HCT116 (cell line): ENCODE results near the gene MED27. TPM values are rescaled to one million over a fixed set of nuclear protein-coding genes. Genes with fewer than 3 reads are reported as not detected.

Source experiments
- ATAC-seq: fragments of 200-7000 bp; cut with Tn5 transposase; 2 replicates; pipeline ENCODE4 v1.9.1; 2020; ENCODE audit warnings: mild to moderate bottlenecking, moderate library complexity
- BruUV-seq: library from RNA; stranded (reverse); fragments of 400-500 nt; replicated peaks from 2 replicates; lab custom pipeline; 2021; lab: Mats Ljungman, UMichigan
- CTCF ChIA-PET: fragments of 300-600 bp; sonication (Branson Sonifier 250); formaldehyde crosslinking; loops from one replicate; lab custom pipeline; 2021; ENCODE audit warnings: antibody characterized with exemption; lab: Charles Lee
- POLR2A ChIA-PET: fragments of 300-600, 350-600 bp; sonication (Branson Sonifier 250); formaldehyde crosslinking; loops from one replicate; lab custom pipeline; 2021; ENCODE audit warnings: antibody characterized with exemption; lab: Charles Lee
- RAD21 ChIA-PET, 2 experiments: fragments of 300-600 bp; sonication (Branson Sonifier 250); formaldehyde crosslinking; loops; one replicate each; lab custom pipeline; 2023; ENCODE audit warnings: low total read pairs in 2 of 2; ENCODE audit not compliant: uncharacterized antibody in 2 of 2, unreplicated experiment in 2 of 2, low non-redundant PET in 1 of 2; lab: Charles Lee
- DNase-seq: peaks from one replicate; pipeline ENCODE4 v3.0.0-alpha.2; 2010; ENCODE audit warnings: low read depth, low spot score
- H2AFZ ChIP-seq: fragments of 200-600 bp; shearing (Covaris generic), sonication (generic); 2 replicates; pipeline ENCODE4 v1.6.1; 2017; ENCODE audit warnings: low read depth, mixed run types, mixed read lengths, antibody characterized with exemption, low read length; ENCODE audit not compliant: poor library complexity, severe bottlenecking
- H3K27ac ChIP-seq: 2 replicates; pipeline ENCODE4 v1.5.1; 2012; ENCODE audit warnings: low read depth, low read length
- H3K27me3 ChIP-seq: fragments of 200-600 bp; sonication (generic); 2 replicates; pipeline ENCODE4 v1.6.1; 2016; ENCODE audit warnings: mixed run types, low read length, mixed read lengths; ENCODE audit not compliant: insufficient read depth
- H3K36me3 ChIP-seq, 2 experiments: fragments of 200-500 bp in 1 of 2; fragments of 200-600 bp in 1 of 2; sonication (Bioruptor generic) in 1 of 2; sonication (generic) in 1 of 2; 2 replicates each; pipeline versions ENCODE4 v1.5.1 to v1.6.1; 2014 to 2016; ENCODE audit warnings: low read length in 2 of 2, inconsistent platforms in 1 of 2, mixed read lengths in 1 of 2, mixed run types in 1 of 2; ENCODE audit not compliant: insufficient read depth in 2 of 2, control insufficient read depth in 1 of 2
- H3K4me1 ChIP-seq, 2 experiments: fragments of 200-600 bp in 1 of 2; sonication (generic) in 1 of 2; 2 replicates each; pipeline versions ENCODE4 v1.5.1 to v1.6.1; 2012 to 2017; ENCODE audit warnings: low read length in 2 of 2, inconsistent platforms in 1 of 2, mild to moderate bottlenecking in 1 of 2, mixed read lengths in 1 of 2, mixed run types in 1 of 2, moderate library complexity in 1 of 2; ENCODE audit not compliant: insufficient read depth in 2 of 2, control insufficient read depth in 1 of 2
- H3K4me2 ChIP-seq: fragments of 200-600 bp; sonication (generic); 2 replicates; pipeline ENCODE4 v1.6.1; 2017; ENCODE audit warnings: mixed run types, low read length, mixed read lengths
- H3K4me3 ChIP-seq, 2 experiments: fragments of 200-600 bp in 1 of 2; sonication (generic) in 1 of 2; replicated peaks in 1 of 2; 2 replicates each; pipeline ENCODE4 v1.5.1; 2011 to 2016; ENCODE audit warnings: low read length in 2 of 2, control low read depth in 1 of 2, low read depth in 1 of 2, mild to moderate bottlenecking in 1 of 2, mixed read lengths in 1 of 2, mixed run types in 1 of 2
- H3K79me2 ChIP-seq: fragments of 200-600 bp; sonication (generic); 2 replicates; pipeline ENCODE4 v1.6.1; 2017; ENCODE audit warnings: mild to moderate bottlenecking, mixed run types, low read length, moderate library complexity, mixed read lengths; ENCODE audit not compliant: insufficient read depth
- H3K9ac ChIP-seq: fragments of 200-600 bp; sonication (generic); 2 replicates; pipeline ENCODE4 v1.6.1; 2016; ENCODE audit warnings: low read length, mixed read lengths
- H3K9me2 ChIP-seq: fragments of 200-600 bp; sonication (generic), shearing (Covaris generic); 2 replicates; pipeline ENCODE4 v1.6.1; 2017; ENCODE audit warnings: mixed run types, mild to moderate bottlenecking, moderate library complexity; ENCODE audit not compliant: insufficient read depth
- H3K9me3 ChIP-seq, 2 experiments: fragments of 200-500 bp in 1 of 2; fragments of 200-600 bp in 1 of 2; sonication (Bioruptor generic) in 1 of 2; sonication (generic) in 1 of 2; 2 replicates each; pipeline ENCODE4 v1.6.1; 2014 to 2017; ENCODE audit warnings: low read length in 2 of 2, mixed read lengths in 2 of 2, inconsistent platforms in 1 of 2, low read depth in 1 of 2, mild to moderate bottlenecking in 1 of 2, mixed run types in 1 of 2, moderate library complexity in 1 of 2; ENCODE audit not compliant: control insufficient read depth in 1 of 2, insufficient read depth in 1 of 2
- H4K20me1 ChIP-seq: fragments of 200-600 bp; sonication (generic), shearing (Covaris generic); 2 replicates; pipeline ENCODE4 v1.6.1; 2017; ENCODE audit warnings: mixed run types, mild to moderate bottlenecking, moderate library complexity; ENCODE audit not compliant: insufficient read depth
- ATF3 ChIP-seq: IDR thresholded peaks from 2 replicates; pipeline ENCODE4 v1.6.1; 2012
- CEBPB ChIP-seq: IDR thresholded peaks from 2 replicates; pipeline ENCODE4 v1.6.1; 2012; ENCODE audit warnings: low read depth
- FOSL1 ChIP-seq: IDR thresholded peaks from 2 replicates; pipeline ENCODE4 v1.6.1; 2012; ENCODE audit warnings: low read depth
- SP1 ChIP-seq: IDR thresholded peaks from 2 replicates; pipeline ENCODE4 v1.6.1; 2012; ENCODE audit warnings: low read depth
- TCF7L2 ChIP-seq: IDR thresholded peaks from 2 replicates; pipeline ENCODE4 v1.7.0; 2011; ENCODE audit warnings: borderline replicate concordance, inconsistent platforms; ENCODE audit not compliant: insufficient read depth, insufficient read length; ENCODE audit errors: extremely low read depth
- YY1 ChIP-seq: IDR thresholded peaks from 2 replicates; pipeline ENCODE4 v1.6.1; 2011; ENCODE audit warnings: low read length, low read depth, moderate library complexity, mild to moderate bottlenecking; ENCODE audit not compliant: insufficient replicate concordance; ENCODE audit errors: extremely low read depth
- ZFX ChIP-seq: fragments of 450-650 bp; IDR thresholded peaks from 2 replicates; pipeline ENCODE4 v1.6.1; 2017
- ZNF274 ChIP-seq: fragments of 200-500 bp; sonication (Bioruptor generic); IDR thresholded peaks from 2 replicates; pipeline ENCODE4 v1.6.1; 2014; ENCODE audit warnings: mild to moderate bottlenecking, low read depth, low read length, inconsistent platforms
- intact Hi-C: fragments of 100-400 bp; cut with micrococcal nuclease; formaldehyde crosslinking; loops from 2 replicates; pipeline ENCODE4 v1.10.0; 2022
- total RNA-seq: library from RNA; stranded (reverse); gene quantifications from one replicate; pipeline ENCODE4 v1.2.1, GENCODE V29; 2021; ENCODE audit not compliant: unreplicated experiment
- TF ChIP-seq, protein P1 (sequence below): IDR thresholded peaks from 2 replicates; pipeline ENCODE4 v1.6.1; 2012

The MED27 gene
- total RNA-seq, 1 experiment from 2014 or later, result 26.9 TPM

DNA sequence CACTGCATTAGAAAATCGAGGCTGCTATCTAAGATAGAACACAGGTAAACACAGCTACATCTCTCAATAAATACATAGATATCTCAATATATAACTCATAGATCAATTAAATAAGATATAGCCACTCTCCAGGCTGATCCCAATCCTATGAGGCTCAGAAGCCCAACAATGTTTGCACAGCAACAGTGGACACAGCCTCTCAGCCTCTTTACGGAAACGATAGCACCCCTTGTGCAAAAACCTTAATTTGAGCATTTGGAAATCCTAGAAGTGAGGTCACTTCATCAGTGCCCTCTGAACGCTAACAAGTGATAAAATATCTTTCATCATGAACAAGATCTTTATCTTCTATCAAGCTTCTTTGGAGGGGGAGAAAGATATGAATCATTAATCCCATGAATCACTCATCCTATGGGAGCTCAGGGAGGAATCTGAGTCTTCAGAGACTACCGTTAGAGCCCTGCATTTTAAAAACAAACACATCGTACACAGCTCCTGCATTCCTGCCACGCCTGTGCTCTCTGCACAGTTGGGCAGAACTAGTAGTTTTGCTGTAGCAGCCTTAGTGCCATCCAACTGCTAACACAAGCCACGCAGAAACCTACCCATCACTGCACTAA, 71.4 kb downstream of the MED27 start:
- Histone ChIP-seq H3K36me3 (no peaks in the 10 kb centered on the region), H3K9ac (no peak overlapping the region), H3K79me2 (no peaks in the 10 kb centered on the region; the same call in 1 of the 2 replicates), H2AFZ (no peak overlapping the region), H3K4me3 (no peak overlapping the region), H3K9me2 (no peaks in the 10 kb centered on the region), H3K9me3 (no peaks in the 10 kb centered on the region), H4K20me1 (no peaks in the 10 kb centered on the region; the same call in 1 of the 2 replicates), H3K4me1 (peaks cover 18% of the 10 kb centered on the region in 2 experiments), H3K4me2 (peak overlapping the region; percentile 62), H3K27me3 (no peaks in the 10 kb centered on the region), H3K27ac (no peak overlapping the region)
- no TSS peak for BruUV-seq
- ChIA-PET POLR2A (no interaction called here), RAD21 (no interaction called here), CTCF (no interaction called here)
- DNase-seq (peak; percentile 15), ATAC-seq (peak; percentile 87)
- intact Hi-C loops, result no loop called here
- TF ChIP-seq TCF7L2, result no peak
- no peak for TF ChIP-seq YY1
- TF ChIP-seq ATF3, result no peak
- no peak for TF ChIP-seq ZNF274

GRCh38 chr9:132007371-132008025, 72.2 kb downstream of the MED27 start:
- ChIA-PET POLR2A (no interaction called here), CTCF (no interaction called here), RAD21 (no interaction called here)
- Histone ChIP-seq H3K9me2 (no peaks in the 10 kb centered on the region), H3K4me2 (no peak overlapping the region), H3K27me3 (no peaks in the 10 kb centered on the region), H4K20me1 (no peaks in the 10 kb centered on the region; the same call in 1 of the 2 replicates), H3K4me3 (no peak overlapping the region), H3K79me2 (no peaks in the 10 kb centered on the region; the same call in 1 of the 2 replicates), H3K9me3 (no peaks in the 10 kb centered on the region), H3K27ac (no peak overlapping the region), H2AFZ (no peak overlapping the region), H3K9ac (no peak overlapping the region), H3K36me3 (no peaks in the 10 kb centered on the region), H3K4me1 (peaks cover 18% of the 10 kb centered on the region in 2 experiments)
- ATAC-seq (no peak), DNase-seq (no peak)
- no peak for TF ChIP-seq CEBPB
- TF ChIP-seq, protein P1, sequence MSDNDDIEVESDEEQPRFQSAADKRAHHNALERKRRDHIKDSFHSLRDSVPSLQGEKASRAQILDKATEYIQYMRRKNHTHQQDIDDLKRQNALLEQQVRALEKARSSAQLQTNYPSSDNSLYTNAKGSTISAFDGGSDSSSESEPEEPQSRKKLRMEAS, result no peak
- TF ChIP-seq ZFX, result no peak
- no peak for TF ChIP-seq FOSL1
- no peak for TF ChIP-seq TCF7L2
- TF ChIP-seq SP1, result no peak
- no TSS peak for BruUV-seq
- intact Hi-C loops, result no loop called here
